Activated CD8-positive, alpha-beta T cell treated with anti-CD3 and anti-CD28 coated beads for 36 hours (primary cell): ENCODE measurements around the gene MMP1. TPM values are rescaled to one million over a fixed set of nuclear protein-coding genes. Genes with fewer than 3 reads are reported as not detected.

Experiments
- ATAC-seq: fragments of 200-7000 bp; cut with Tn5 transposase; one replicate; pipeline ENCODE4 v1.10.0; 2021; ENCODE audit warnings: mild to moderate bottlenecking, moderate library complexity
- CTCF ChIA-PET: fragments of 350-600 bp; sonication (Branson Sonifier 250); formaldehyde crosslinking; loops from one replicate; lab custom pipeline; 2021; ENCODE audit warnings: antibody characterized with exemption; lab: Charles Lee
- POLR2A ChIA-PET: fragments of 350-600 bp; sonication (Branson Sonifier 250); formaldehyde crosslinking; loops from one replicate; lab custom pipeline; 2021; ENCODE audit warnings: antibody characterized with exemption; lab: Charles Lee
- DNase-seq: peaks from one replicate; pipeline ENCODE4 v3.0.0-alpha.2; 2020
- H3K27ac Mint-ChIP-seq: one replicate; pipeline ENCODE4 v1.8.0; 2021; ENCODE audit warnings: mild to moderate bottlenecking, mixed read lengths
- H3K27me3 Mint-ChIP-seq: one replicate; pipeline ENCODE4 v1.8.0; 2021; ENCODE audit warnings: mixed read lengths
- H3K36me3 Mint-ChIP-seq: one replicate; pipeline ENCODE4 v1.8.0; 2021; ENCODE audit warnings: low read depth, mixed read lengths
- H3K4me1 Mint-ChIP-seq: one replicate; pipeline ENCODE4 v1.8.0; 2021; ENCODE audit warnings: low read depth, mixed read lengths
- H3K4me3 Mint-ChIP-seq: one replicate; pipeline ENCODE4 v1.8.0; 2021; ENCODE audit warnings: mild to moderate bottlenecking, moderate library complexity, mixed read lengths
- H3K9me3 Mint-ChIP-seq: one replicate; pipeline ENCODE4 v1.8.0; 2021; ENCODE audit warnings: mixed read lengths
- intact Hi-C: fragments of 100-400 bp; cut with micrococcal nuclease; formaldehyde crosslinking; loops from one replicate; pipeline ENCODE4 v1.10.0; 2022
- total RNA-seq, 2 experiments: library from RNA; stranded (reverse); gene quantifications; one replicate each; pipeline ENCODE4 v1.2.3, GENCODE V29; 2021
- TF ChIP-seq, protein P1 (sequence below): fragments of 200-600 bp; IDR thresholded peaks from one replicate; pipeline ENCODE4 v1.8.0; 2022; ENCODE audit warnings: antibody characterized with exemption, mild to moderate bottlenecking

The MMP1 gene
- total RNA-seq, 2 experiments from 2014 or later, result not detected

DNA sequence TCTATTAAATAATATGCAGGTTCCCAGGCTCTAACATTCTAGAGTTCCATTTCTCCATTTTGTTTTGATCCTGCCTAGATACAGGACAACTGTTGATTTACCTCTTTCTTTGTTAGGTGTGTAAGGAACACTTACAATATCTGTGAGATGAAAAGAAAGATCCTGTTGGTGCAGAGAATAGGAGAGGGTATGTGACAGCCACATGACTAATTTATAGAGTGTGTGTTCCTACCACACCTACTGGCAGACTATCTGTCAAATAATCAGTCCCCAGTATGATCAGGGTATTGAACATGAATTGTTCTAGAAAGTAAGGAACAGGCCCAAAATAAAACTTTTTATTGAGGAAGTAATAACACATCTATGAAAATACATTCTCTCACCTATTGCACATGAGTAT lies 27.8 kb downstream of the MMP1 start:
- intact Hi-C loops, result no loop called here
- Mint-ChIP-seq H3K27me3 (peaks cover 26% of the 10 kb centered on the region), H3K36me3 (no peaks in the 10 kb centered on the region), H3K9me3 (no peaks in the 10 kb centered on the region), H3K4me1 (no peaks in the 10 kb centered on the region), H3K27ac (no peak overlapping the region), H3K4me3 (no peak overlapping the region)
- ChIA-PET CTCF (no interaction called here), POLR2A (no interaction called here)
- TF ChIP-seq, protein P1, sequence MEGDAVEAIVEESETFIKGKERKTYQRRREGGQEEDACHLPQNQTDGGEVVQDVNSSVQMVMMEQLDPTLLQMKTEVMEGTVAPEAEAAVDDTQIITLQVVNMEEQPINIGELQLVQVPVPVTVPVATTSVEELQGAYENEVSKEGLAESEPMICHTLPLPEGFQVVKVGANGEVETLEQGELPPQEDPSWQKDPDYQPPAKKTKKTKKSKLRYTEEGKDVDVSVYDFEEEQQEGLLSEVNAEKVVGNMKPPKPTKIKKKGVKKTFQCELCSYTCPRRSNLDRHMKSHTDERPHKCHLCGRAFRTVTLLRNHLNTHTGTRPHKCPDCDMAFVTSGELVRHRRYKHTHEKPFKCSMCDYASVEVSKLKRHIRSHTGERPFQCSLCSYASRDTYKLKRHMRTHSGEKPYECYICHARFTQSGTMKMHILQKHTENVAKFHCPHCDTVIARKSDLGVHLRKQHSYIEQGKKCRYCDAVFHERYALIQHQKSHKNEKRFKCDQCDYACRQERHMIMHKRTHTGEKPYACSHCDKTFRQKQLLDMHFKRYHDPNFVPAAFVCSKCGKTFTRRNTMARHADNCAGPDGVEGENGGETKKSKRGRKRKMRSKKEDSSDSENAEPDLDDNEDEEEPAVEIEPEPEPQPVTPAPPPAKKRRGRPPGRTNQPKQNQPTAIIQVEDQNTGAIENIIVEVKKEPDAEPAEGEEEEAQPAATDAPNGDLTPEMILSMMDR, result no peak
- no peak for DNase-seq
- ATAC-seq, result no peak

DNA sequence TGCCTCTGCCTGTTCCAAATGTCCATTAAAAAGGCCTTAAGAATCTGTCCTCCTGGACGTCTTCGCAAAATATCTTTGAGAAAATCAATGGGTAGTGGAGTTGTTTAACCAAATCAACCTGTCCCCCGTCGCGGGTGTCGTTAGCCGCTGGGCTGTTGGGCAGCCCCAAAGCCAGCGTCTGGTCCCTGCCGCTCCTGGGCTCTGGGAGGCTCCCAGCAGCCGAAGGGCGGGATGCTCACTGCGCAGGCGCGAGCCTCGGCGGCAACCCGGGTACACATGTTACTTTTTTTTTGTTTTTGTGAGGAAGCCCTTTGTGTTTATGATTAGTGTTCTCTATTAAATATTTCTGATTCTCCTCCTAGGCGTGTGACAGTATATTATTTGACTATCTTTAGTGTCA lies 30.2 kb downstream of the MMP1 start:
- no peak overlapping the region for H3K4me3 Mint-ChIP-seq
- ChIA-PET CTCF (no interaction called here), POLR2A (no interaction called here)
- TF ChIP-seq, protein P1, result no peak
- peaks cover 21% of the 10 kb centered on the region for H3K27me3 Mint-ChIP-seq
- no peak for ATAC-seq
- intact Hi-C loops, result no loop called here
- H3K27ac Mint-ChIP-seq, result no peak overlapping the region
- no peaks in the 10 kb centered on the region for H3K4me1 Mint-ChIP-seq
- no peaks in the 10 kb centered on the region for H3K9me3 Mint-ChIP-seq
- no peaks in the 10 kb centered on the region for H3K36me3 Mint-ChIP-seq
- no peak for DNase-seq

DNA sequence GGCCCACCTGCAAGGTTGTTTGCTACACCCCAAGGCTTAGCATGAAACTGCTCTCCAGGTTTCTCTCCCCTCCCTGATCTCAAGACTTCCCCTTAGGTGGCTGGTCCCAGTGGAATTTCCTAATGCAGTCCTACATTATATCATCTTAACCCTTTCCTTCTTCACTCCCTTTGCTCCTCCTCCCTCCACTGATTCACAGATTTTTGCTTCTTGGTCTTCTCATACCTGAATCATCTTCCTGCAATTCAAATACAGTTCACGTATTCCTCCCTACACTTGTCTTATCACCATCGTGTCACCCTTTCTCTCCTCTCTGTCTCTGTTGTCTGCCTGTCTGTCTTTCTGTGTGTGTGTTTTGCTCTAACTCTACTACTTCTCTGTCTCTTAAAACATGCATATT lies 34.5 kb downstream of the MMP1 start:
- Mint-ChIP-seq H3K4me1 (peaks cover 6% of the 10 kb centered on the region), H3K27me3 (peaks cover 22% of the 10 kb centered on the region), H3K4me3 (no peak overlapping the region), H3K36me3 (no peaks in the 10 kb centered on the region), H3K27ac (no peak overlapping the region), H3K9me3 (no peaks in the 10 kb centered on the region)
- ChIA-PET CTCF (no interaction called here), POLR2A (no interaction called here)
- no peak for DNase-seq
- no peak for ATAC-seq
- intact Hi-C loops, result no loop called here
- TF ChIP-seq, protein P1, result no peak

DNA sequence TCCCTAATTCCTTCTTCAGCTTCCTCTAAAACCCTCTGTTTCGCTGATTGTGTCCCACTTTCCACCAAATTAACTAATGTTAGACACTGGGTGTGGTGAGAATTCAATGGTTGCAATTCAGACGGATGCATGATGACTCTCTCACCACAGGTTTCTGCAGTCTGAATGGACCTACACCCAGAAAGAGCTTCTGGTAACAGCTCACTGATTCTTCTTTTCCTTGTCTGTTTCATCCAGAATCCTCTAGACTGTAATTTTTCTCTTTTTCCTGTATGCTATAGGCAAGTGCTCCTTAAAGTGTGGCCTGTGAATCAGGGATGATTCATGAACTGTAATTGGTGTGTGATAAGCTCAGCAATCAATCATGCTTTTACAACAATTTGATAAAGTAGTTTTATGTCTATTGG lies 35.6 kb downstream of the MMP1 start:
- no peak for ATAC-seq
- ChIA-PET POLR2A (no interaction called here), CTCF (no interaction called here)
- H3K4me3 Mint-ChIP-seq, result no peak overlapping the region
- H3K27ac Mint-ChIP-seq, result no peak overlapping the region
- H3K4me1 Mint-ChIP-seq, result peaks cover 6% of the 10 kb centered on the region
- TF ChIP-seq, protein P1, result no peak
- H3K36me3 Mint-ChIP-seq, result no peaks in the 10 kb centered on the region
- DNase-seq, result no peak
- intact Hi-C loops, result no loop called here
- peaks cover 19% of the 10 kb centered on the region for H3K27me3 Mint-ChIP-seq
- H3K9me3 Mint-ChIP-seq, result no peaks in the 10 kb centered on the region

DNA sequence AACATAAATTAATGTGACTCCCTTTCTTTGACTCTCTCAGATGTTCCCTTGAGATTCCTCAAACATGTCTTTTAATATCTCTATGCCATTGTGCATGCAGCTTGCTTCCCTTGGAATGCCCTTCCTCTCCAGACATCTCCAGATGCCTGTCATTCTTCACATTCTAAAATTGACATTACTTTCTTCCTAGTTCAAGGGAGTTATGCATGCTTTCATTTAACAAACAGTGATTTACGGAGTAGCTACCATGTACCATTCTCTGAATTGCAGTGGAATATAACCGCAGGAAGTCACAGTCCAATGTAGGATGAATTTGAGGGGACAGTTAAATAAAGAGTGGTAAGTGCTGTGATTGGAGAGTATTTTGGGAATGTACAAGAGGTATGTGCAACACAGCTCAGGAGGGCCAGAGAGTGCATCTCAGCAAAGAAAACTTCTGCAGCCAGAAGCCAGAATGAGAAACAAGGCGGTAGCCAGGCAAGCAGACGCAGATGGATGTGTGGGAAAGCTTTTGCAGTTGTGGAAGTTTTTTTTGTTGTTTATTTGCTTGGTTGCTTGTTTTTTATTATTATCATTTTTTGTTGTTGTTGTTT lies 36.2 kb downstream of the MMP1 start:
- CTCF ChIA-PET, result no interaction called here

More for the DNA sequence above, 36.2 kb downstream of the MMP1 start:
- DNase-seq (no peak), ATAC-seq (no peak)
- intact Hi-C loops, result no loop called here
- H3K4me1 Mint-ChIP-seq, result peaks cover 6% of the 10 kb centered on the region
- TF ChIP-seq, protein P1, result no peak
- POLR2A ChIA-PET, result no interaction called here
- H3K4me3 Mint-ChIP-seq, result no peak overlapping the region
- H3K27me3 Mint-ChIP-seq, result peaks cover 20% of the 10 kb centered on the region
- no peak overlapping the region for H3K27ac Mint-ChIP-seq
- H3K9me3 Mint-ChIP-seq, result no peaks in the 10 kb centered on the region
- no peaks in the 10 kb centered on the region for H3K36me3 Mint-ChIP-seq
